HCT116 (cell line): ENCODE measurements around the gene FRAS1. TPM values are rescaled to one million over a fixed set of nuclear protein-coding genes. Genes with fewer than 3 reads are reported as not detected.

Experiments used
- ATAC-seq: fragments of 200-7000 bp; cut with Tn5 transposase; 2 replicates; pipeline ENCODE4 v1.9.1; 2020; ENCODE audit warnings: mild to moderate bottlenecking, moderate library complexity
- BruUV-seq: library from RNA; stranded (reverse); fragments of 400-500 nt; replicated peaks from 2 replicates; lab custom pipeline; 2021; lab: Mats Ljungman, UMichigan
- CTCF ChIA-PET: fragments of 300-600 bp; sonication (Branson Sonifier 250); formaldehyde crosslinking; loops from one replicate; lab custom pipeline; 2021; ENCODE audit warnings: antibody characterized with exemption; lab: Charles Lee
- POLR2A ChIA-PET: fragments of 300-600, 350-600 bp; sonication (Branson Sonifier 250); formaldehyde crosslinking; loops from one replicate; lab custom pipeline; 2021; ENCODE audit warnings: antibody characterized with exemption; lab: Charles Lee
- RAD21 ChIA-PET, 2 experiments: fragments of 300-600 bp; sonication (Branson Sonifier 250); formaldehyde crosslinking; loops; one replicate each; lab custom pipeline; 2023; ENCODE audit warnings: low total read pairs in 2 of 2; ENCODE audit not compliant: uncharacterized antibody in 2 of 2, unreplicated experiment in 2 of 2, low non-redundant PET in 1 of 2; lab: Charles Lee
- DNase-seq: peaks from one replicate; pipeline ENCODE4 v3.0.0-alpha.2; 2010; ENCODE audit warnings: low read depth, low spot score
- H2AFZ ChIP-seq: fragments of 200-600 bp; shearing (Covaris generic), sonication (generic); 2 replicates; pipeline ENCODE4 v1.6.1; 2017; ENCODE audit warnings: low read depth, mixed run types, mixed read lengths, antibody characterized with exemption, low read length; ENCODE audit not compliant: poor library complexity, severe bottlenecking
- H3K27ac ChIP-seq: 2 replicates; pipeline ENCODE4 v1.5.1; 2012; ENCODE audit warnings: low read depth, low read length
- H3K27me3 ChIP-seq: fragments of 200-600 bp; sonication (generic); 2 replicates; pipeline ENCODE4 v1.6.1; 2016; ENCODE audit warnings: mixed run types, low read length, mixed read lengths; ENCODE audit not compliant: insufficient read depth
- H3K36me3 ChIP-seq, 2 experiments: fragments of 200-500 bp in 1 of 2; fragments of 200-600 bp in 1 of 2; sonication (Bioruptor generic) in 1 of 2; sonication (generic) in 1 of 2; 2 replicates each; pipeline versions ENCODE4 v1.5.1 to v1.6.1; 2014 to 2016; ENCODE audit warnings: low read length in 2 of 2, inconsistent platforms in 1 of 2, mixed read lengths in 1 of 2, mixed run types in 1 of 2; ENCODE audit not compliant: insufficient read depth in 2 of 2, control insufficient read depth in 1 of 2
- H3K4me1 ChIP-seq, 2 experiments: fragments of 200-600 bp in 1 of 2; sonication (generic) in 1 of 2; 2 replicates each; pipeline versions ENCODE4 v1.5.1 to v1.6.1; 2012 to 2017; ENCODE audit warnings: low read length in 2 of 2, inconsistent platforms in 1 of 2, mild to moderate bottlenecking in 1 of 2, mixed read lengths in 1 of 2, mixed run types in 1 of 2, moderate library complexity in 1 of 2; ENCODE audit not compliant: insufficient read depth in 2 of 2, control insufficient read depth in 1 of 2
- H3K4me2 ChIP-seq: fragments of 200-600 bp; sonication (generic); 2 replicates; pipeline ENCODE4 v1.6.1; 2017; ENCODE audit warnings: mixed run types, low read length, mixed read lengths
- H3K4me3 ChIP-seq, 2 experiments: fragments of 200-600 bp in 1 of 2; sonication (generic) in 1 of 2; replicated peaks in 1 of 2; 2 replicates each; pipeline ENCODE4 v1.5.1; 2011 to 2016; ENCODE audit warnings: low read length in 2 of 2, control low read depth in 1 of 2, low read depth in 1 of 2, mild to moderate bottlenecking in 1 of 2, mixed read lengths in 1 of 2, mixed run types in 1 of 2
- H3K79me2 ChIP-seq: fragments of 200-600 bp; sonication (generic); 2 replicates; pipeline ENCODE4 v1.6.1; 2017; ENCODE audit warnings: mild to moderate bottlenecking, mixed run types, low read length, moderate library complexity, mixed read lengths; ENCODE audit not compliant: insufficient read depth
- H3K9ac ChIP-seq: fragments of 200-600 bp; sonication (generic); 2 replicates; pipeline ENCODE4 v1.6.1; 2016; ENCODE audit warnings: low read length, mixed read lengths
- H3K9me2 ChIP-seq: fragments of 200-600 bp; sonication (generic), shearing (Covaris generic); 2 replicates; pipeline ENCODE4 v1.6.1; 2017; ENCODE audit warnings: mixed run types, mild to moderate bottlenecking, moderate library complexity; ENCODE audit not compliant: insufficient read depth
- H3K9me3 ChIP-seq, 2 experiments: fragments of 200-500 bp in 1 of 2; fragments of 200-600 bp in 1 of 2; sonication (Bioruptor generic) in 1 of 2; sonication (generic) in 1 of 2; 2 replicates each; pipeline ENCODE4 v1.6.1; 2014 to 2017; ENCODE audit warnings: low read length in 2 of 2, mixed read lengths in 2 of 2, inconsistent platforms in 1 of 2, low read depth in 1 of 2, mild to moderate bottlenecking in 1 of 2, mixed run types in 1 of 2, moderate library complexity in 1 of 2; ENCODE audit not compliant: control insufficient read depth in 1 of 2, insufficient read depth in 1 of 2
- H4K20me1 ChIP-seq: fragments of 200-600 bp; sonication (generic), shearing (Covaris generic); 2 replicates; pipeline ENCODE4 v1.6.1; 2017; ENCODE audit warnings: mixed run types, mild to moderate bottlenecking, moderate library complexity; ENCODE audit not compliant: insufficient read depth
- CBX3 ChIP-seq: IDR thresholded peaks from 2 replicates; pipeline ENCODE4 v1.6.1; 2012; ENCODE audit warnings: low read depth
- ELF1 ChIP-seq: IDR thresholded peaks from 2 replicates; pipeline ENCODE4 v1.6.1; 2012; ENCODE audit warnings: low read depth, borderline replicate concordance
- SIN3A ChIP-seq: IDR thresholded peaks from 2 replicates; pipeline ENCODE4 v1.6.1; 2012; ENCODE audit warnings: low read depth
- YY1 ChIP-seq: IDR thresholded peaks from 2 replicates; pipeline ENCODE4 v1.6.1; 2011; ENCODE audit warnings: low read length, low read depth, moderate library complexity, mild to moderate bottlenecking; ENCODE audit not compliant: insufficient replicate concordance; ENCODE audit errors: extremely low read depth
- intact Hi-C: fragments of 100-400 bp; cut with micrococcal nuclease; formaldehyde crosslinking; loops from 2 replicates; pipeline ENCODE4 v1.10.0; 2022
- total RNA-seq: library from RNA; stranded (reverse); gene quantifications from one replicate; pipeline ENCODE4 v1.2.1, GENCODE V29; 2021; ENCODE audit not compliant: unreplicated experiment
- TF ChIP-seq, protein P1 (sequence below): IDR thresholded peaks from 2 replicates; pipeline ENCODE4 v1.6.1; 2012
- TF ChIP-seq, protein P2 (sequence below): IDR thresholded peaks from 2 replicates; pipeline ENCODE4 v1.6.1; 2012

Gene FRAS1
- total RNA-seq, 1 experiment from 2014 or later, result 33.5 TPM

GRCh38 chr4:78588894-78589545 lies 531.9 kb downstream of the FRAS1 start:
- no peaks in the 10 kb centered on the region for H3K9me3 ChIP-seq
- no peaks in the 10 kb centered on the region for H3K9me2 ChIP-seq
- no peaks in the 10 kb centered on the region for H3K27me3 ChIP-seq
- ATAC-seq, result no peak
- ChIA-PET CTCF (no interaction called here), POLR2A (no interaction called here), RAD21 (no interaction called here)
- H3K9ac ChIP-seq, result no peak overlapping the region
- DNase-seq, result no peak
- no peak overlapping the region for H3K4me3 ChIP-seq
- H2AFZ ChIP-seq, result no peak overlapping the region
- H3K4me2 ChIP-seq, result no peak overlapping the region
- intact Hi-C loops, result no loop called here
- H3K4me1 ChIP-seq, result peaks cover 0 to 9% of the 10 kb centered on the region in 2 experiments; a peak in 1 of 4 replicates
- TF ChIP-seq, protein P1, sequence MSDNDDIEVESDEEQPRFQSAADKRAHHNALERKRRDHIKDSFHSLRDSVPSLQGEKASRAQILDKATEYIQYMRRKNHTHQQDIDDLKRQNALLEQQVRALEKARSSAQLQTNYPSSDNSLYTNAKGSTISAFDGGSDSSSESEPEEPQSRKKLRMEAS, result no peak
- TF ChIP-seq, protein P2, sequence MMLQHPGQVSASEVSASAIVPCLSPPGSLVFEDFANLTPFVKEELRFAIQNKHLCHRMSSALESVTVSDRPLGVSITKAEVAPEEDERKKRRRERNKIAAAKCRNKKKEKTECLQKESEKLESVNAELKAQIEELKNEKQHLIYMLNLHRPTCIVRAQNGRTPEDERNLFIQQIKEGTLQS, result no peak
- TF ChIP-seq ELF1, result no peak
- no TSS peak for BruUV-seq
- H3K79me2 ChIP-seq, result no peaks in the 10 kb centered on the region
- no peaks in the 10 kb centered on the region for H4K20me1 ChIP-seq
- peaks cover 2 to 73% of the 10 kb centered on the region in 2 experiments; a peak in 2 of 4 replicates for H3K36me3 ChIP-seq
- H3K27ac ChIP-seq, result no peak overlapping the region

GRCh38 chr4:78591404-78591803 lies 534.3 kb downstream of the FRAS1 start:
- no TSS peak for BruUV-seq

More at GRCh38 chr4:78591404-78591803, 534.3 kb downstream of the FRAS1 start:
- Histone ChIP-seq H4K20me1 (no peaks in the 10 kb centered on the region), H3K36me3 (peaks cover 2 to 68% of the 10 kb centered on the region in 2 experiments; a peak in 2 of 4 replicates), H3K9ac (no peak overlapping the region), H3K27me3 (no peaks in the 10 kb centered on the region), H3K27ac (no peak overlapping the region), H3K9me2 (no peaks in the 10 kb centered on the region), H3K4me3 (no peak overlapping the region), H3K79me2 (no peaks in the 10 kb centered on the region), H3K9me3 (no peaks in the 10 kb centered on the region), H3K4me1 (no peaks in the 10 kb centered on the region), H2AFZ (no peak overlapping the region), H3K4me2 (no peak overlapping the region)
- RAD21 ChIA-PET, result no interaction called here
- intact Hi-C loops, result no loop called here
- DNase-seq (no peak), ATAC-seq (no peak)
- POLR2A ChIA-PET, result no interaction called here
- CTCF ChIA-PET, result no interaction called here
- TF ChIP-seq CBX3, result no peak
- no peak for TF ChIP-seq SIN3A
- TF ChIP-seq YY1, result no peak
- TF ChIP-seq, protein P1, result no peak
